ENCODE measurements around the gene ADCY5.

The ADCY5 gene

GRCh38 chr3:123285066-123285465, 163.8 kb downstream of the ADCY5 start:
- Histone ChIP-seq H3K23ac (ENCODE audit: low read depth, low read length, poor library complexity) (no peak overlapping the region), H3K14ac (ENCODE audit: low read length) (no peak overlapping the region), H4K8ac (ENCODE audit: low read depth, low read length) (no peak overlapping the region), H2BK5ac (ENCODE audit: low read length) (no peak overlapping the region), H3K9me3 (replicated peaks in 1 of 2; ENCODE audit: control insufficient read depth in 2 of 2, insufficient read depth in 1 of 2, low read depth in 1 of 2, low read length in 2 of 2) (no peaks in the 10 kb centered on the region), H3K36me3 (replicated peaks in 1 of 2; ENCODE audit: control insufficient read depth in 2 of 2, insufficient read depth in 2 of 2, low read length in 2 of 2) (no peaks in the 10 kb centered on the region), H3K18ac (ENCODE audit: low read length) (no peak overlapping the region), H3K9ac (ENCODE audit: low read depth, low read length, poor library complexity) (peak overlapping the region; percentile 78), H2BK120ac (ENCODE audit: low read depth, low read length) (no peak overlapping the region), H3K4me2 (ENCODE audit: insufficient read depth, low read length, poor library complexity, severe bottlenecking) (no peak overlapping the region), H4K91ac (ENCODE audit: low read depth, low read length, poor library complexity) (no peak overlapping the region), H3K4me1 (ENCODE audit: control insufficient read depth in 2 of 2, insufficient read depth in 1 of 2, low read depth in 1 of 2, low read length in 2 of 2) (no peaks in the 10 kb centered on the region), H3K27ac (replicated peaks; ENCODE audit: low read length) (no peak overlapping the region), H2BK15ac (ENCODE audit: low read length) (no peak overlapping the region), H2AK5ac (ENCODE audit: low read depth, low read length) (no peak overlapping the region), H3K4me3 (ENCODE audit: low read length in 2 of 2) (no peak overlapping the region), H2AFZ (ENCODE audit: low read length) (no peak overlapping the region), H3K27me3 (ENCODE audit: control insufficient read depth in 3 of 3, insufficient read depth in 3 of 3, low read depth in 1 of 3, low read length in 3 of 3) (peaks cover 0 to 4% (median 2%) of the 10 kb centered on the region in 3 experiments), H3K4ac (ENCODE audit: low read length) (no peak overlapping the region), H2BK12ac (ENCODE audit: low read length) (no peak overlapping the region), H3K79me1 (ENCODE audit: low read depth, low read length) (no peaks in the 10 kb centered on the region)
- no CpG with 5 or more reads among the region's 9 CpGs for WGBS, 2 donors (ENCODE audit: extremely low coverage in 2 of 2, insufficient read length in 2 of 2, insufficient replicate concordance in 1 of 2)
- no peak for DNase-seq (ENCODE audit: low spot score)

GRCh38 chr3:123284399-123285010, 164.4 kb downstream of the ADCY5 start:
- Histone ChIP-seq H2BK15ac (ENCODE audit: low read length) (no peak overlapping the region), H4K8ac (ENCODE audit: low read depth, low read length) (no peak overlapping the region), H3K4me3 (ENCODE audit: low read length in 2 of 2) (no peak overlapping the region), H3K18ac (ENCODE audit: low read length) (no peak overlapping the region), H2AFZ (ENCODE audit: low read length) (no peak overlapping the region), H3K36me3 (replicated peaks in 1 of 2; ENCODE audit: control insufficient read depth in 2 of 2, insufficient read depth in 2 of 2, low read length in 2 of 2) (no peaks in the 10 kb centered on the region), H2BK5ac (ENCODE audit: low read length) (no peak overlapping the region), H3K23ac (ENCODE audit: low read depth, low read length, poor library complexity) (no peak overlapping the region), H3K79me1 (ENCODE audit: low read depth, low read length) (no peaks in the 10 kb centered on the region), H3K4me1 (ENCODE audit: control insufficient read depth in 2 of 2, insufficient read depth in 1 of 2, low read depth in 1 of 2, low read length in 2 of 2) (no peaks in the 10 kb centered on the region), H4K91ac (ENCODE audit: low read depth, low read length, poor library complexity) (no peak overlapping the region), H3K4me2 (ENCODE audit: insufficient read depth, low read length, poor library complexity, severe bottlenecking) (no peak overlapping the region), H3K9me3 (replicated peaks in 1 of 2; ENCODE audit: control insufficient read depth in 2 of 2, insufficient read depth in 1 of 2, low read depth in 1 of 2, low read length in 2 of 2) (no peaks in the 10 kb centered on the region), H2BK12ac (ENCODE audit: low read length) (no peak overlapping the region), H3K27me3 (ENCODE audit: control insufficient read depth in 3 of 3, insufficient read depth in 3 of 3, low read depth in 1 of 3, low read length in 3 of 3) (peaks cover 0 to 2% (median 0%) of the 10 kb centered on the region in 3 experiments), H3K14ac (ENCODE audit: low read length) (no peak overlapping the region), H2BK120ac (ENCODE audit: low read depth, low read length) (no peak overlapping the region), H3K9ac (ENCODE audit: low read depth, low read length, poor library complexity) (peak overlapping the region; percentile 78), H3K27ac (replicated peaks; ENCODE audit: low read length) (no peak overlapping the region), H3K4ac (ENCODE audit: low read length) (no peak overlapping the region), H2AK5ac (ENCODE audit: low read depth, low read length) (no peak overlapping the region)
- DNase-seq (ENCODE audit: low spot score) = no peak
- no CpG with 5 or more reads among the region's 18 CpGs for WGBS, 2 donors (ENCODE audit: extremely low coverage in 2 of 2, insufficient read length in 2 of 2, insufficient replicate concordance in 1 of 2)

GRCh38 chr3:123283657-123284398, 165.1 kb downstream of the ADCY5 start:
- no peak overlapping the region for H3K4me2 ChIP-seq (ENCODE audit: insufficient read depth, low read length, poor library complexity, severe bottlenecking)
- H3K18ac ChIP-seq (ENCODE audit: low read length) = no peak overlapping the region
- H2BK5ac ChIP-seq (ENCODE audit: low read length) = no peak overlapping the region
- H4K8ac ChIP-seq (ENCODE audit: low read depth, low read length) = no peak overlapping the region
- H2AK5ac ChIP-seq (ENCODE audit: low read depth, low read length) = no peak overlapping the region
- H2BK120ac ChIP-seq (ENCODE audit: low read depth, low read length) = no peak overlapping the region
- no peak overlapping the region for H3K23ac ChIP-seq (ENCODE audit: low read depth, low read length, poor library complexity)
- H3K9ac ChIP-seq (ENCODE audit: low read depth, low read length, poor library complexity) = no peak overlapping the region
- H2BK12ac ChIP-seq (ENCODE audit: low read length) = no peak overlapping the region
- no peak overlapping the region for H4K91ac ChIP-seq (ENCODE audit: low read depth, low read length, poor library complexity)
- H3K36me3 ChIP-seq (replicated peaks in 1 of 2; ENCODE audit: control insufficient read depth in 2 of 2, insufficient read depth in 2 of 2, low read length in 2 of 2) = no peaks in the 10 kb centered on the region
- WGBS, 2 donors (ENCODE audit: extremely low coverage in 2 of 2, insufficient read length in 2 of 2, insufficient replicate concordance in 1 of 2) = no CpG with 5 or more reads among the region's 17 CpGs
- H3K79me1 ChIP-seq (ENCODE audit: low read depth, low read length) = no peaks in the 10 kb centered on the region
- no peak overlapping the region for H3K4me3 ChIP-seq (ENCODE audit: low read length in 2 of 2)
- no peak overlapping the region for H3K27ac ChIP-seq (replicated peaks; ENCODE audit: low read length)
- H3K4ac ChIP-seq (ENCODE audit: low read length) = no peak overlapping the region
- H2BK15ac ChIP-seq (ENCODE audit: low read length) = no peak overlapping the region
- H3K27me3 ChIP-seq (ENCODE audit: control insufficient read depth in 3 of 3, insufficient read depth in 3 of 3, low read depth in 1 of 3, low read length in 3 of 3) = peaks cover 0 to 2% (median 0%) of the 10 kb centered on the region in 3 experiments
- H3K4me1 ChIP-seq (ENCODE audit: control insufficient read depth in 2 of 2, insufficient read depth in 1 of 2, low read depth in 1 of 2, low read length in 2 of 2) = no peaks in the 10 kb centered on the region
- DNase-seq (ENCODE audit: low spot score) = no peak
- no peaks in the 10 kb centered on the region for H3K9me3 ChIP-seq (replicated peaks in 1 of 2; ENCODE audit: control insufficient read depth in 2 of 2, insufficient read depth in 1 of 2, low read depth in 1 of 2, low read length in 2 of 2)
- H2AFZ ChIP-seq (ENCODE audit: low read length) = no peak overlapping the region
- no peak overlapping the region for H3K14ac ChIP-seq (ENCODE audit: low read length)

GRCh38 chr3:123283074-123283473, 165.8 kb downstream of the ADCY5 start:
- H2BK120ac ChIP-seq (ENCODE audit: low read depth, low read length) = no peak overlapping the region
- no peak overlapping the region for H3K4ac ChIP-seq (ENCODE audit: low read length)
- no peak overlapping the region for H2AK5ac ChIP-seq (ENCODE audit: low read depth, low read length)
- no peak overlapping the region for H3K4me2 ChIP-seq (ENCODE audit: insufficient read depth, low read length, poor library complexity, severe bottlenecking)
- no peaks in the 10 kb centered on the region for H3K4me1 ChIP-seq (ENCODE audit: control insufficient read depth in 2 of 2, insufficient read depth in 1 of 2, low read depth in 1 of 2, low read length in 2 of 2)
- no CpG with 5 or more reads among the region's 9 CpGs for WGBS, 2 donors (ENCODE audit: extremely low coverage in 2 of 2, insufficient read length in 2 of 2, insufficient replicate concordance in 1 of 2)
- no peak overlapping the region for H4K91ac ChIP-seq (ENCODE audit: low read depth, low read length, poor library complexity)
- no peak overlapping the region for H3K27ac ChIP-seq (replicated peaks; ENCODE audit: low read length)
- H2AFZ ChIP-seq (ENCODE audit: low read length) = no peak overlapping the region
- no peak overlapping the region for H2BK15ac ChIP-seq (ENCODE audit: low read length)
- H3K9me3 ChIP-seq (replicated peaks in 1 of 2; ENCODE audit: control insufficient read depth in 2 of 2, insufficient read depth in 1 of 2, low read depth in 1 of 2, low read length in 2 of 2) = peaks cover 0 to 2% of the 10 kb centered on the region in 2 donors
- DNase-seq (ENCODE audit: low spot score) = no peak
- no peaks in the 10 kb centered on the region for H3K36me3 ChIP-seq (replicated peaks in 1 of 2; ENCODE audit: control insufficient read depth in 2 of 2, insufficient read depth in 2 of 2, low read length in 2 of 2)
- no peak overlapping the region for H3K9ac ChIP-seq (ENCODE audit: low read depth, low read length, poor library complexity)
- H3K18ac ChIP-seq (ENCODE audit: low read length) = no peak overlapping the region
- no peaks in the 10 kb centered on the region for H3K79me1 ChIP-seq (ENCODE audit: low read depth, low read length)
- H3K23ac ChIP-seq (ENCODE audit: low read depth, low read length, poor library complexity) = peak overlapping the region; percentile 65
- no peak overlapping the region for H3K14ac ChIP-seq (ENCODE audit: low read length)
- no peak overlapping the region for H4K8ac ChIP-seq (ENCODE audit: low read depth, low read length)
- no peak overlapping the region for H2BK5ac ChIP-seq (ENCODE audit: low read length)
- H2BK12ac ChIP-seq (ENCODE audit: low read length) = no peak overlapping the region
- H3K4me3 ChIP-seq (ENCODE audit: low read length in 2 of 2) = no peak overlapping the region
- peaks cover 0 to 2% (median 0%) of the 10 kb centered on the region in 3 experiments for H3K27me3 ChIP-seq (ENCODE audit: control insufficient read depth in 3 of 3, insufficient read depth in 3 of 3, low read depth in 1 of 3, low read length in 3 of 3)

Data from neuronal stem cell (in vitro differentiated cells).